WI38 (cell line): ENCODE measurements around the gene KLF13.

Experiments
- H3K4me3 ChIP-seq: 2 replicates; pipeline ENCODE4 v1.5.1; 2011; ENCODE audit warnings: low read depth, mild to moderate bottlenecking, control low read depth, low read length
- CTCF ChIP-seq: IDR thresholded peaks from 2 replicates; pipeline ENCODE4 v1.5.1; 2012; ENCODE audit warnings: low read depth, mild to moderate bottlenecking, control low read depth, low read length

Gene KLF13

DNA sequence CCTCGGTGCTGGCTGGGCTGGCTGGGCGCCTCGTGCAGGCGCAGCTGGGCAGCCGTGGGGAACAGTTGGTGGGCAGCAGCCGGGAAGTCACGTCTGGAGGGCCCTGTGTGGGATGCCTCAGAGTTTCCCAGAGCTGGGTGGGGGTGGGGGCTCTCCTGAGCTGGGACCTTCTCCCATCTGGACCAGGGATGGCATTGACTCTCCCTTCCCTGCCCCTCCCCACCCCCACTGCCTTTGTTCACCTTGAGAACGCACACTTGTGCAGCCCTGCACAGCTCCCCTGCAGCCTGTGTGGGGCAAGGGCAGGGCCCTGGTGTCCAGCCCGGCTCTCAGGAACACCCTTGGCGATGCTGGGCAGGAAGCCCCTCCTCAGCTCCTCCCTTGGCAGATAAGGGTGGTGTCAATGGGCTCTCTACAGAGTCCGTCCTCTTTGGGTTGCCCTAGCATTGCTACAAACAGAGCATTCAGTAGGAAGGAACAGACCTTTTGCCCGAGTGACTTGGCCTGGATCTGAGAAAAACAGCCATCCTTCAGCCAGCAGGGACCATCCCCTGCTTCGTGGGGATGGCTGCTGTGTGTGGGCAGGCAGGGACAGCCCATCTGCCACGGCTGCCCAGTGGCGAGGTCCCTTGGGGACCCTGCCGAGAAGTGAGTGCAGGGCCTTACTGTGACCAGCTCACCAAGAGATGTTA lies 25.5 kb upstream of the KLF13 start:
- TF ChIP-seq CTCF: no peak
- H3K4me3 ChIP-seq: no peak overlapping the region

- no peak overlapping the region for H3K4me3 ChIP-seq
- no peak for TF ChIP-seq CTCF
Measured at GRCh38 chr15:31301673-31301990, 25.0 kb upstream of the KLF13 start.

DNA sequence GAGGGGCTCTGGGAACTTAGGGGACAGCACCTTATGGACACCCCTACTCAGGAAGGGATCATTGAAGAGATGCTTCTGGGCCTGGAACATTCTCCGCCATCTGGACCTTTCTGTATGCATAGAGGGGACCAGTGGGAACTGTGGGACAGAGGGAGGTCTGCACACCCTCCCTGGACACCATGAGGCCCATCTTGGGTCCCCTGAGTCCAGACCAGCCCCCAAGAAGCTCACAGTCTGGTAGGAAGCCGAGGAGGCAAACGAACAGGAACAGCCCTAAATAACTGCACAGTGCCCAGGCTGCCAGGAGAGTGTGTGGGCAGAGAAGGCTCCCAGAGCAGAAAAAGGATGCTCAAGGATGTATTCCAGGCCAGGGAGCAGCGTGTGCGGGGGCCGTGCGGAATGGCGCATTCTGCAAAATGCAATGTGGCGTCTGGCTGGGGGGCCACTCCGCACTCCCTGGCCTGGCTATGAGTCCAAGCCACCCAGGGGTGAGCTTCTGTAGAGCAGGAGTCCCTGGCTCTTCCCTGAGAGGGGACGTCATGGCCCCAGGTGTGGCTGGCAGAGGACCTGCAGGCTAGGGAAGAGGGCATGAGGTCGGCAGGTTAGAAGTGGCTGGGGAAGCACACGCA lies 24.5 kb upstream of the KLF13 start:
- no peak for TF ChIP-seq CTCF
- H3K4me3 ChIP-seq: no peak overlapping the region

DNA sequence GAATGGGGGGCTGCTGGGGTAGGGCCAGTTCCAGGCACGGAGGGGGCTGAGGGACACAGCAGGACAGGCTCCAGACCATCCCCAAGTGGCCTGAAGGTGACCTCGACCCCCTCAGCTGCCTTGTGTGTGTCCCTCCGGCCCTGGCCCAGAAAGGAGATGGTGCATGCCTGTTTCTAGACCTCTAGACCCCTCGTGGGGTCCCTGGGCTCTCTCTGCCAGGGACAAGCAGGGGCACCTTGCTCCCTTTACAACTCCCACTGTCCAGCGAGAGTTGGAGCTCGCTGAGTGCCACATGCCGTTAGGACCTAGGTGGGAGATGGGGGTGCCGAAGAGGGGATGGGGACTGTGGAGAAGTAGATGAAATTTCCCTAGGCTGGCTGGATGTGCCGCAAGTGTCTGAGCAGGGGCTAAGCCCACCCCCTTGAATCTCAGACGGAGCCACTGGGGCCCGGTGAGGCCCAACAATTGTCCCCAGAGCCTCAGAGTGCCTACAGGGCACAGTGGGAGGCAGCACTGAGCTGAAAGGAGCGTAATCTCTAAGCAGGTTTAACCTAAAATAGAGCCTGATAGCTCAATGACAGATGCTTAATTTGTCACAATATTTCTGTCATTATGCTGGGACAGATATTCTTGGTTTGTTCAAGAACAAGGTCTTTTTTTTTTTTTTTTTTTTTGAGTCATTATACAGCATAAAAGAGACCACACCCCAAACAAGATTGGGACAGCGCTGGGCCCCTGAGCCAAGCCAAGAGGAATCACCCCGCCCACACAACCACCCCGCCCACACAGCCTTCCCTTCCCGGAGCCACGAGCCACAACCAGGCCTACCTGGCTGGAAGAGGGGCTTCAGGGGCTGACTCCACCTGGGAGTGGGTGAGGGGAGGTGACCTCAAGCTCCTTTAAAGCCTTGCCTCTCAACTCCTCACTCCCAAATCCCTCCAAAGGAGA lies 23.6 kb upstream of the KLF13 start:
- TF ChIP-seq CTCF: no peak
- H3K4me3 ChIP-seq: no peak overlapping the region

- H3K4me3 ChIP-seq: no peak overlapping the region
- no peak for TF ChIP-seq CTCF
Measured at GRCh38 chr15:31303726-31304648, 22.6 kb upstream of the KLF13 start.

DNA sequence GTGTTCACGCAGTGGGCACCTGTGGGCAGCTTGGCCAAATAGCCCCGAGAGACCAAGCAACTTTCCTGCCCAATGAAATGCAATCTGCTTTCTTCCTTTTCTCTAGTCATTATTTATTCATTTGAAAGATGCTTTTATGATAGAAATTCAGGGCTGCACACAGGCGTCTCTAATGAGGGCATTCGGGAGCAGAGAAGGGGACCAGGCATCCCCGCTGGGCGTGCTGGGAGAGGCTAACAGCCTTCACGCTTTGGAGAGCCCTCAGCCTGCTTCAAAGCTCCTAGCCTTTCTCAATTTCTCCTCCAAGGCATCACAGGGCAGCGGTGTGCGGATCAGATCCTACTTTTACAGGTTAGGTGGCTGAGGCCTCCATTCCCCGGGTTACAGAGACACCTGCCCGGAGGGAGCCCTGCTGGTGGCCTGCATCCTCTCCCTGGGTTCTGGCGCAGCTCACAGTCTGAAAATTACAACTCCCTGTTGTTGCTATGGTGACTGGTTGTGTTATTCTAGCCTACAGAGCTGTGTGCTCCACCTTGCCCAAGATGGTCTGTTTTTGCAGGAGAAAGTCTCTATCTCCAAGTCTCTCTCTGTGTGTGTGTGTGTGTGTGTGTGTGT lies 21.8 kb upstream of the KLF13 start:
- no peak for TF ChIP-seq CTCF
- no peak overlapping the region for H3K4me3 ChIP-seq
